ENCODE measurements around the gene BTBD9. TPM values are rescaled to one million over a fixed set of nuclear protein-coding genes. Genes with fewer than 3 reads are reported as not detected.

Gene BTBD9
- total and polyA plus RNA-seq, 2 donors (not counting 3 experiments of a cell fraction or from before 2014, with no cell fraction given), result 4.9 to 15.0 TPM

- H3K4me1 ChIP-seq (ENCODE audit: control insufficient read depth, extremely low read depth, insufficient read depth, low read length), result peaks cover 29% of the 10 kb centered on the region
- CTCF ChIA-PET, result interaction anchor here (0.7 to 1.6 kb wide), 4 partner anchors 13 to 102 kb away, joined by 3 to 5 read pairs (median 4); no protein-coding TSS in a partner anchor
- H3K9ac ChIP-seq (replicated peaks; ENCODE audit: extremely low read depth, insufficient read depth, low read length), result no peak overlapping the region
- H3K9me1 ChIP-seq (replicated peaks; ENCODE audit: control insufficient read depth, extremely low read depth, insufficient read depth, low read length), result no peaks in the 10 kb centered on the region
- H3K36me3 ChIP-seq (ENCODE audit: control insufficient read depth in 2 of 2, extremely low read depth in 1 of 2, insufficient read depth in 2 of 2, low read length in 2 of 2), result no peaks in the 10 kb centered on the region
- DNase-seq (ENCODE audit: low read depth, low spot score) (peak; percentile 34), FAIRE-seq (no peak)
- no TSS peak for BruUV-seq (replicated peaks)
- intact Hi-C loops (cut with micrococcal nuclease) (no loop called here), dilution Hi-C loops (cut with MboI; ENCODE audit: extremely low pct_ligation_motif_present, low sequenced_read_pairs) (no loop called here)
- H3K9me3 ChIP-seq (replicated peaks; ENCODE audit: control insufficient read depth, insufficient read depth, low read length), result no peaks in the 10 kb centered on the region
- peak overlapping the region; percentile 2 for H3K4me2 ChIP-seq (ENCODE audit: insufficient read depth, low read length)
- no peaks in the 10 kb centered on the region for H3K79me2 ChIP-seq (ENCODE audit: control insufficient read depth, insufficient read depth, low read length)
- no peaks in the 10 kb centered on the region for H3K27me3 ChIP-seq (ENCODE audit: control insufficient read depth in 2 of 2, insufficient read depth in 2 of 2, low read length in 2 of 2)
- H3K4me3 ChIP-seq (replicated peaks in 1 of 3; ENCODE audit: insufficient read depth in 1 of 3, low read depth in 1 of 3, low read length in 3 of 3), result no peak overlapping the region
- no peak for TF ChIP-seq EZH2 (IDR thresholded peaks at IDR 0.05; ENCODE audit: borderline replicate concordance, low read depth, low read length, severe bottlenecking)
- no peak for TF ChIP-seq GATA2 (IDR thresholded peaks at IDR 0.05; ENCODE audit: insufficient read depth, insufficient read length, low read depth, low read length)
- TF ChIP-seq FOS (IDR thresholded peaks at IDR 0.05; ENCODE audit: borderline replicate concordance, insufficient read depth, low read length), result no peak
- no peak for TF ChIP-seq MAX (IDR thresholded peaks at IDR 0.05; ENCODE audit: insufficient read depth, insufficient read length)
- no peak for TF ChIP-seq MYC (IDR thresholded peaks at IDR 0.05; ENCODE audit: low read depth, low read length)
- no peak for TF ChIP-seq CTCF (IDR thresholded peaks at IDR 0.05; ENCODE audit: extremely low read depth in 1 of 2, insufficient read depth in 1 of 2, low read depth in 1 of 2, low read length in 2 of 2)
- TF ChIP-seq POLR2A (IDR thresholded peaks at IDR 0.05; ENCODE audit: low read depth, low read length), result no peak
- no peak for TF ChIP-seq POLR2AphosphoS5 (IDR thresholded peaks at IDR 0.05; ENCODE audit: insufficient read depth, low read depth, low read length)
- TF ChIP-seq JUN (IDR thresholded peaks at IDR 0.05; ENCODE audit: borderline replicate concordance, insufficient read depth, insufficient read length, low read depth), result no peak
- no peak overlapping the region for H3K27ac ChIP-seq (ENCODE audit: insufficient read depth, low read depth, low read length)
- H2AFZ ChIP-seq (ENCODE audit: low read depth, low read length), result no peak overlapping the region
- POLR2A ChIA-PET, result no interaction called here
- no peaks in the 10 kb centered on the region for H4K20me1 ChIP-seq (replicated peaks; ENCODE audit: control insufficient read depth, extremely low read depth, insufficient read depth, low read length)
Measured at GRCh38 chr6:38391626-38392579, 247.8 kb downstream of the BTBD9 start.

All from endothelial cell of umbilical vein (primary cell).